ENCODE results near the gene ZNF865.

The ZNF865 gene

GRCh38 chr19:55626350-55626749 is 20.9 kb downstream of the ZNF865 start:
- peak in 3 of 5 experiments; percentile 59 to 94 (median 83) for DNase-seq

- peak in 4 of 5 experiments; percentile 78 to 91 (median 78) for DNase-seq
Observed at GRCh38 chr19:55632463-55632834, 27.0 kb downstream of the ZNF865 start.

- DNase-seq = no peak
Observed at GRCh38 chr19:55633861-55634260, 28.4 kb downstream of the ZNF865 start.

- DNase-seq = no peak
Observed at GRCh38 chr19:55635334-55635717, 29.9 kb downstream of the ZNF865 start.

GRCh38 chr19:55635856-55636440 is 30.5 kb downstream of the ZNF865 start:
- DNase-seq = no peak

GRCh38 chr19:55636723-55637122 is 31.3 kb downstream of the ZNF865 start:
- no peak for DNase-seq

GRCh38 chr19:55637534-55637933 is 32.1 kb downstream of the ZNF865 start:
- no peak for DNase-seq

- peak in 4 of 5 experiments; percentile 43 to 83 (median 48) for DNase-seq
Observed at GRCh38 chr19:55638864-55639359, 33.5 kb downstream of the ZNF865 start.

GRCh38 chr19:55640043-55640576 is 34.7 kb downstream of the ZNF865 start:
- DNase-seq = peak; percentile 47 to 91 (median 64)

GRCh38 chr19:55640577-55641425 is 35.4 kb downstream of the ZNF865 start, which contains the start of gene ZNF580:
ZNF580 (plus strand) TSS chr19:55641002; CDS start chr19:55642509, 1,507 bp downstream.
- DNase-seq = peak in 4 of 5 experiments; percentile 31 to 78 (median 40)

GRCh38 chr19:55641426-55642152 is 36.1 kb downstream of the ZNF865 start:
- DNase-seq = peak in 2 of 5 experiments; percentile 39 to 59

GRCh38 chr19:55642153-55643002 is 36.9 kb downstream of the ZNF865 start:
- peak in 1 of 5 experiments; percentile 39 for DNase-seq

- peak; percentile 53 to 89 (median 70) for DNase-seq
Observed at GRCh38 chr19:55643003-55643886, 37.8 kb downstream of the ZNF865 start, which contains the start of gene ZNF581. ZNF581 (plus strand) TSS chr19:55643649; CDS start chr19:55644572, 923 bp downstream.

GRCh38 chr19:55643887-55644176 is 38.4 kb downstream of the ZNF865 start:
- DNase-seq = no peak

GRCh38 chr19:55644191-55644833 is 38.9 kb downstream of the ZNF865 start:
- no peak for DNase-seq

- DNase-seq = no peak
Observed at GRCh38 chr19:55644842-55645511, 39.5 kb downstream of the ZNF865 start.

- no peak for DNase-seq
Observed at GRCh38 chr19:55645512-55645881, 40.0 kb downstream of the ZNF865 start.

GRCh38 chr19:55646889-55647731 is 41.7 kb downstream of the ZNF865 start:
- DNase-seq = no peak
